ENCODE results near the gene BIRC7. TPM values are rescaled to one million over a fixed set of nuclear protein-coding genes. Genes with fewer than 3 reads are reported as not detected.

The BIRC7 gene
- polyA plus RNA-seq, 1 donor (not counting 4 experiments of a cell fraction or from before 2014, with no cell fraction given): not detected

DNA sequence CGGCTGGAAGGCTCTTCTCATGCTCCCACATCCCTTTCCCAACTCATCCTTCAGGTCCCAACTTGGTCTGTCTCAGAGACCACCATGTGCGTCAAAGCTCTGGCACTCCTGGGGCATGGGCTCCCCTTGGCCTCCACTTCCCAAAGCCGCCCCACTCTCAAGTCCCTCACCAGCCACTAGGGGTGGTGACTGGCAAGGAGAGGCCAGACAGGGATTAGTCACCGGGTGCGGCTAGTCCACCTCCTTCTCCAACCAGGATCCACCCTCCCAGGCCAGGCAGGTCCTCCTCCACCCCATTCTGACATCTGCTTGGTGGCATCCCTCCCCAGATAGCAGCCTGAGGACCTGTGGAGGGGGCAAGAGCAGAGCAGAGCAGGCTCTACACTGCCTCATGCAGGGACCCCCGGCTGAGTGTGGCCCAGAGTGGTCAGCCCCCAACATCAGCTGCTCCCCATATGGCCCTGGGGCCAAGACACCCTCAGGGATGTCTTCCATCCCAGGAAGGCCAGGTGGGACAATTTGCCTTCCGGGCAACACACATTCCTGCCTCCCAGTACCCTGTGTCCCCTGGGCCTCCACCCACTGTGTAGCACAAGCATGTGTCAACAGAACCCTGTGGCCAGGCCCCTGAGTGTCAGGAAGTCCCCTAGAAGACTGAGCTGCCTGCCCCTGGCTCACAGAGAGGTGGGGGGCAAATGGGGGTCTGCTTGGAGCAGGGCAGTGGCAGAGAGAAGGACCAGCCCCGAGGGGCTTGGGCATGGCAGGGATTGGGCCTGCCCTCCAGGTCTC, 49.0 kb upstream of the BIRC7 start:
- H3K9me3 ChIP-seq (ENCODE audit: control insufficient read depth, low read depth, low read length): peaks cover 3% of the 10 kb centered on the region
- H3K4me1 ChIP-seq (ENCODE audit: control insufficient read depth, extremely low read depth, insufficient read depth, low read length): peaks cover 3% of the 10 kb centered on the region
- dilution Hi-C loops (cut with MboI; ENCODE audit: extremely low pct_ligation_motif_present, low sequenced_read_pairs): no loop called here
- H3K9ac ChIP-seq (ENCODE audit: control insufficient read depth, extremely low read depth, insufficient read depth, low read length): no peak overlapping the region
- TF ChIP-seq EZH2 (IDR thresholded peaks at IDR 0.05; ENCODE audit: low read length) (no peak), CTCF (optimal IDR thresholded peaks at IDR 0.05 in 1 of 3, IDR thresholded peaks at IDR 0.05 in 1 of 3, conservative IDR thresholded peaks at IDR 0.05 in 1 of 3; ENCODE audit: extremely low read depth in 1 of 3, insufficient read depth in 2 of 3, low read length in 3 of 3) (peak; percentile 17 to 74 (median 40))
- H3K9me1 ChIP-seq (ENCODE audit: control insufficient read depth, extremely low read depth, insufficient read depth, low read length): no peaks in the 10 kb centered on the region
- peaks cover 3% of the 10 kb centered on the region for H3K27me3 ChIP-seq (ENCODE audit: control insufficient read depth, extremely low read depth, insufficient read depth, low read length)
- H3K79me2 ChIP-seq (ENCODE audit: control insufficient read depth, insufficient read depth, low read length): no peaks in the 10 kb centered on the region
- no peaks in the 10 kb centered on the region for H3K36me3 ChIP-seq (ENCODE audit: control insufficient read depth in 2 of 2, extremely low read depth in 1 of 2, insufficient read depth in 2 of 2, low read length in 2 of 2)
- H3K4me3 ChIP-seq (ENCODE audit: control insufficient read depth in 2 of 3, extremely low read depth in 1 of 3, insufficient read depth in 2 of 3, low read depth in 1 of 3, low read length in 3 of 3): no peak overlapping the region
- no peak for DNase-seq (ENCODE audit: low read depth, low spot score)
- H3K27ac ChIP-seq (ENCODE audit: control insufficient read depth, insufficient read depth, low read length): no peak overlapping the region
- no peak overlapping the region for H2AFZ ChIP-seq (ENCODE audit: control insufficient read depth, low read length)
- H4K20me1 ChIP-seq (ENCODE audit: control insufficient read depth, extremely low read depth, insufficient read depth, low read length): peaks cover 7% of the 10 kb centered on the region
- no peak overlapping the region for H3K4me2 ChIP-seq (ENCODE audit: control insufficient read depth, extremely low read depth, insufficient read depth, low read depth, low read length)
- FAIRE-seq: no peak

- H3K9me1 ChIP-seq (ENCODE audit: control insufficient read depth, extremely low read depth, insufficient read depth, low read length): no peaks in the 10 kb centered on the region
- dilution Hi-C loops (cut with MboI; ENCODE audit: extremely low pct_ligation_motif_present, low sequenced_read_pairs): no loop called here
- DNase-seq (ENCODE audit: low read depth, low spot score) (no peak), FAIRE-seq (no peak)
- peaks cover 7% of the 10 kb centered on the region for H4K20me1 ChIP-seq (ENCODE audit: control insufficient read depth, extremely low read depth, insufficient read depth, low read length)
- TF ChIP-seq CTCF (optimal IDR thresholded peaks at IDR 0.05 in 1 of 3, IDR thresholded peaks at IDR 0.05 in 1 of 3, conservative IDR thresholded peaks at IDR 0.05 in 1 of 3; ENCODE audit: extremely low read depth in 1 of 3, insufficient read depth in 2 of 3, low read length in 3 of 3): no peak
- no peak overlapping the region for H3K27ac ChIP-seq (ENCODE audit: control insufficient read depth, insufficient read depth, low read length)
- peaks cover 3% of the 10 kb centered on the region for H3K27me3 ChIP-seq (ENCODE audit: control insufficient read depth, extremely low read depth, insufficient read depth, low read length)
- H3K79me2 ChIP-seq (ENCODE audit: control insufficient read depth, insufficient read depth, low read length): no peaks in the 10 kb centered on the region
- no peak overlapping the region for H3K4me2 ChIP-seq (ENCODE audit: control insufficient read depth, extremely low read depth, insufficient read depth, low read depth, low read length)
- H3K4me3 ChIP-seq (ENCODE audit: control insufficient read depth in 2 of 3, extremely low read depth in 1 of 3, insufficient read depth in 2 of 3, low read depth in 1 of 3, low read length in 3 of 3): no peak overlapping the region
- no peak overlapping the region for H3K9ac ChIP-seq (ENCODE audit: control insufficient read depth, extremely low read depth, insufficient read depth, low read length)
- H3K36me3 ChIP-seq (ENCODE audit: control insufficient read depth in 2 of 2, extremely low read depth in 1 of 2, insufficient read depth in 2 of 2, low read length in 2 of 2): no peaks in the 10 kb centered on the region
- H2AFZ ChIP-seq (ENCODE audit: control insufficient read depth, low read length): no peak overlapping the region
- H3K4me1 ChIP-seq (ENCODE audit: control insufficient read depth, extremely low read depth, insufficient read depth, low read length): peaks cover 3% of the 10 kb centered on the region
- H3K9me3 ChIP-seq (ENCODE audit: control insufficient read depth, low read depth, low read length): peaks cover 3% of the 10 kb centered on the region
These were observed 48.2 kb upstream of the BIRC7 start for GRCh38 chr20:63187338-63188158.
